Esophagus muscularis mucosa (tissue), 3 donors: ENCODE data around the gene BRD7.

Source experiments
- CTCF ChIP-seq, 3 experiments: fragments of 200-600 bp in 2 of 3; fragments of 450-650 bp in 1 of 3; sonication (generic) in 2 of 3; IDR thresholded peaks; one replicate each; pipeline ENCODE4 v1.5.1; 2017 to 2019; ENCODE audit warnings: antibody characterized with exemption in 3 of 3, mild to moderate bottlenecking in 2 of 3, moderate library complexity in 1 of 3
- EP300 ChIP-seq: sonication (generic); formaldehyde crosslinking; IDR thresholded peaks from one replicate; pipeline ENCODE4 v1.6.1; 2017; ENCODE audit warnings: antibody characterized with exemption

GRCh38 chr16:50308237-50308965, 60.4 kb downstream of the BRD7 start:
- TF ChIP-seq CTCF (IDR thresholded peaks at IDR 0.05) = no peak
- TF ChIP-seq EP300 = no peak
